DMS 273 (cell line): ENCODE results near the gene MRPL45.

ENCODE experiments used
- DNase-seq: peaks from one replicate; lab custom pipeline; 2025; ENCODE audit not compliant: unreplicated experiment; lab: John Stamatoyannopoulos, UW

MRPL45 gene

DNA sequence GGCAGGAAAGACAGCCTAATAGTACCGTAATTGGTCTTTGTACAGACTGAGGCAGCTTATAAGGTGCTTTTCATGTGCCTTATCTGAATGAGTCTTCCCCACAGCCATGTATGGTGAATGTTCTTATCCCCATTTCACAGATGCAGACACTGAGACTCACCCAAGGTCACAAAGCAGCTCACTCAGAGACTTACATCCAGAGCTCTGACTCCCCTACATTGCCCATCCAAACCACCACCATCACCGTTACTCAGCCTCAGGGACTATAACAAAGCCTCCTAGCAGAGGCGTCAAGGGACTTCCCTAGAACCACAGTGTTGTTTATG, 47.4 kb downstream of the MRPL45 start:
- no peak for DNase-seq

DNA sequence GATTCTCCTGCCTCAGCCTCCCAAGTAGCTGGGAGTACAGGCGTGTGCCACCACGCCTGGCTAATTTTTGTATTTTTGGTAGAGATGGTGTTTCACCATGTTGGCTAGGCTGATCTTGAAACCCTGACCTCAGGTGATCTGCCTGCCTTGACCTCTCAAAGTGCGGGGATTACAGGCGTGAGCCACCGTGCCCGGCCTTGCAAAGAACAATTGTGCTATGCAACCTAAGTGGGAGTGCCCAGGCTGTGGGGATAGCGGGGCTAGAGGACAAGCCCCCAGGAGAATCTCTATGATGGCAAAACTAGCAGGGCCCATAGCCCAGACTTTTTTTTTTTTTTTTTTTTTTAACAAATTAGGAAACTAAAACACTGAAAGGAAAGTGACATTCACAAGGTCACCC, 48.8 kb downstream of the MRPL45 start:
- no peak for DNase-seq

DNA sequence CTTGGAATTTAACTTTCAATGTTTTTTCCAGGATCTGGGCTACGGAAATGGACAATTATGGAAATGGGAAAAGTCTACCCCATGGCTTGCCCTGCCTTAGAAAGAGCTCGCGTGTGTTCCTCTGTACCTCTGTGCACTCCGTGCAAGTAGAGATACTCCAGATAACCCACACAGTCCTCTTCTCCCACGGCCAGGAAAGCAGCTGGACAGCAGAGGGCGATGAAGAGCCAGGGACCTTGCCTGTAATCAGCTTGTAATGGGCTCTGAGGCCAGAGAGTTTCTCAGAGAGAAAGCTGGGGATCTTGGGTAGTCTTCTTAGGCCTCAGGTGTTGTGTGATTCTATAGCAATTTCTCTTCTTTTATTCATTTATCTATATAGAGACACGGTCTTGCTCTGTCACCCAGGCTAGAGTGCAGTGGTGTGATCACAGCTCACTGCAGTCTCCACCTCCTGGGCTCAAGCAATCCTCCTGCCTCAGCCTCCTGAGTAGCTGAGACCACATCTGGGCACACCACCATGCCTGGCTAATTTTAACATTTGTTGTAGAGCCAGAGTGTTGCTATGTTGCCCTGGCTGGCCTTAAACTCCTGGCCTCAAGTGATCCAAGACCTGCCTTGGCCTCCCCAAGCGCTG, 52.2 kb downstream of the MRPL45 start:
- DNase-seq: peak; percentile 92

DNA sequence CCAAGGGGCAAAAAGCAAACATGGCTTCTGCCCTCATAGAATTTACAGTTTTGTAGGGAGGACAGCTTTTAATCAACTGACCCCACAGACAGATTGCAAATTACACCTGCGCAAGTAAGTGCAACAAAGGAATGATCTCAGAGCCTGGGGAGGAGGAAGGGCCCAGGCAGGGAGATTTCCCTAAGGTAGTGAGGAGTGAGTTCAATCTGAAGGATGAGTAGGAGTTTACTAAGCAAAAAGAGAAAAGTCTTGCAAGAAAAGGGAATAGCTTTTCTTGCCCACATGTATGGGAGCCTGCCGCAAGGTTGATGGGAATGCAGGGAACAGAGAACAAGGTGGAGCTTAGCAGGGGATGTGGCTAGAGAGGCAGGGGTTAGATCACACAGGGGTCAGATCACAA, 53.1 kb downstream of the MRPL45 start:
- no peak for DNase-seq

DNA sequence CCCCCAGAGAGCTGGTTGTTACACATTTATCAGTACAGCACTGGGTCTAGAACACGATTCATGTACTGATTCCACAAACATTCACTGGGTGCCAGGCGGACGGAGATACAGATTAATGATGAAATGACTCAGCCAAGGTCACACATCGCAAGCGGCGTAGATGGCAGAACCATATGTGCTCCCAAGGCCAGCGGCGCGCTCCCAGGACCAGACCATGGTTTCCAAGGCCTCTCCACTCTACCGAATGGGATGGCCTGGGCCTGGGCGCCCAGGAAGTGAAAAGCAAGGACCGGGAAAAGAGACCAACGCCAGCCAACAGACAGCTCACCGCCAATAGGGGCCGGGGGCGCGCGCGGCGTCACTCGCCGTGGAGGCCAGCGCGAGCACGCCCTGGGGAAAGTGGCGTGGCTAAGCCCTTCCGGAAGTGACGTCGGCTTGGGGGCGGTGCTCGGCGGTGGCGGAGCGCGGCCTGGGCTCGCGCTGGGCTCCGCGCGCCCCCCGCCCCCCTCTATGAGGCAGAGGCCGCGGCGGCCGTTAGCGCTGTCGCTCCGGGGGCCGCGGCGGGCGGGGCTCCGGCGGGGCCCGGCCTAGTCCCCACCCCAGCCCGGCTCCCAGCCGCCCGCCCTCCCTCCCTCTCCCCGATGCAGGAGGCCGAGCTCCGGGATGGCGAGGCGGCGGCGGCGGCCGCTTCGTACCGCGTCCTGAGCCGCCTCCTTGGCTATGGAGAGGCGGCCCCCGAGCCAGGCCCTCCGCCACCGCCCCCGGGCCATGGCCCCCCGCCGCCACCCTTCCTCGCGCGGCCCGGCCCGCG, 54.6 kb downstream of the MRPL45 start, which contains the start of gene SOCS7:
Gene SOCS7 (plus strand): TSS at position 433 of the 811 bp plus-strand sequence. CDS start 209 bp downstream, at position 642.
- DNase-seq: peak; percentile 98

DNA sequence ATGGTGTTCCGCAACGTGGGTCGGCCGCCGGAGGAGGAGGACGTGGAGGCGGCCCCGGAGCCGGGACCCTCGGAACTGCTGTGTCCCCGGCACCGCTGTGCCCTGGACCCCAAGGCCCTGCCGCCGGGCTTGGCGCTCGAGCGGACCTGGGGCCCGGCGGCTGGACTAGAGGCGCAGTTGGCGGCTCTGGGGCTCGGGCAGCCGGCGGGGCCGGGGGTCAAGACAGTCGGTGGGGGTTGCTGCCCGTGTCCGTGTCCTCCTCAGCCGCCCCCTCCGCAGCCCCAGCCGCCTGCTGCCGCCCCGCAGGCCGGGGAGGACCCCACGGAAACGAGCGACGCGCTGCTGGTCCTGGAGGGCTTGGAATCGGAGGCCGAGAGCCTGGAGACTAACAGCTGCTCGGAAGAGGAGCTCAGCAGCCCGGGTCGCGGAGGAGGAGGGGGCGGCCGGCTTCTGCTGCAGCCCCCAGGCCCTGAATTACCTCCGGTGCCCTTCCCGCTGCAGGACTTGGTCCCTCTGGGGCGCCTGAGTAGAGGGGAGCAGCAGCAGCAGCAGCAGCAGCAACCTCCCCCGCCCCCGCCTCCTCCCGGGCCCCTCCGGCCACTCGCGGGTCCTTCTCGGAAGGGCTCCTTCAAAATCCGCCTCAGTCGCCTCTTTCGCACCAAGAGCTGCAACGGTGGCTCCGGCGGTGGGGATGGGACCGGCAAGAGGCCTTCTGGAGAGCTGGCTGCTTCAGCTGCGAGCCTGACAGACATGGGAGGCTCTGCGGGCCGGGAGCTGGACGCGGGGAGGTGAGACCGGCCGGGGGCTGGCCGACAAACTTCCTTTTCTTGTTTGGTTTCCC, 55.5 kb downstream of the MRPL45 start:
- peak; percentile 54 for DNase-seq

DNA sequence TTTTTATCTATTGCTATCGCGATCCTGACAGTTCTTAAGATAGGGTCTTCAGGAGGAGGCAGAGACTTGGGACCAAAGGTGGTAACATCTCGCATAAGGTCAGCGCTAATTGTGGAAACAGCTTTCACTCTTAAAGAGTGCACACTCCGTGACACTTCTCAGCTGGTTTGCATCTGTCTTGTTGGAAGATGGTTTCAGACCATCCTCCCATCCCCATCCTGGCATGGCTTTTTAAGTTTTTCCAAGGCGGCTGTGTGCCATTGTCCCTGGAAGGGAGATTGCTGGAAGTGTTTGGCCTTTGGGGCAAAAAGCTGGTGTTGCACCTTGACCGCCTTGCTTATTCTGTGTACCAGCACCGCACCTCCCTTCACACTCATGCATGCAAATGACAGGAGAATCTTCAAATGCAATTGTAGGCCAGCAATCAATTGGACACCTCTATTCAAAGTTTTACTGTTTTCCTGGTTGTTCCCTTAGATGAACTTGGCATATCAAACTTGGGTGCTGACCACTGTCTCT, 56.2 kb downstream of the MRPL45 start:
- peak; percentile 54 for DNase-seq

DNA sequence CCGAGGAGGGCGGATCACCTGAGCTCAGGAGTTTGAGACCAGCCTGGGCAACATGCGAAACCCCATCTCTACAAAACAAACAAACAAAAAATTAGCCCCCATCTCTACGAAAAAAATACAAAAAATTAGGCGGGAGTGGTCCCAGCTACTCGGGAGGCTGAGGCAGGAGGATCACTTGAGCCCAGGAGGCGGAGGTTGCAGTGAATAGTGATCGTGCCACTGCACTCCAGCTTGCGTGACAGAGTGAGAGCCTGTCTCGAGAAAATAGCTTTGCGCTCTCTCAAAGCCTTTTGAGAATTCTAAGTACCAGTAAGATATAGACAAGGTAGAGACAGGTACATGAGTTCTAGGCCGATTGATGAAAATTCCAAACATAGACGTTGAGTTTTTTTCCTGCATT, 56.7 kb downstream of the MRPL45 start:
- DNase-seq: no peak

DNA sequence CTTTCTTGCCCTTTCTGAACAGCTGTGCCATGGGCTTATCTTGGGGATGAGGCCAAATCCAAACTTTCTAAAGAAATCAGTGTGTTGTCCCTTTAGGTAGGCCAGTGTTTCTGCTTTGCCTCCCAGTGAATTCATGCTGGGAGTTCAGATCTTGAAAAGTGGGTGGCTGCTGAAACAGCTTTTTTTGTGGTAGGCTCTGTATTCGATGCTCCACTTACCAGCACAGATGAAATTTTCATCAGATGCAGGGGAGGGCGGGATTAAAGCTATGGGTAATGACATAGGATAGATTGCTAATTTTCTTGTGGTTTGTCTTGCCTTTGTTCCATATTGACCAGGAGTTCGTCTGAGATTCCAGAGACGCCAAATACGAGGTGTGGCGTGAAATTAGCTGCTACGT, 57.5 kb downstream of the MRPL45 start:
- DNase-seq: peak; percentile 20

DNA sequence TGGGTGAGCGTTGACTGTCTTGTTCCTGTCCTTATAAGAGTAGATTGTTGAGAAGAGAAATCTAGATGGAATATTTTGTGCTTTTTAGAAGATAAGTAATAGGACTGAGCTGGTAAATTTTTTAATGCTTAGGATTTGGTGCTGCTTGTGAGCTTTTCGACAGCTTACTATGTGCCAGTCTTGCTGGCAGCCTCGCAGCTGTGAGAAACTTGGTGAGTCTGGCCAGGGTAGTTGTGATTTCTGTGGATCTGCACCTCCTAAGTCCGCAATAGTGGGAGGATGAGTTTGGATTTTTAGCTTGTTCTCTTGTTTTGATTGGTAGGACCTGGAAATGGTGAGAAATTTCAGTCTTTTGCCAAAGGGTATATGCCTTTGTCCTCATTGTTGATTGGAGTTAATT, 58.3 kb downstream of the MRPL45 start:
- DNase-seq: no peak

DNA sequence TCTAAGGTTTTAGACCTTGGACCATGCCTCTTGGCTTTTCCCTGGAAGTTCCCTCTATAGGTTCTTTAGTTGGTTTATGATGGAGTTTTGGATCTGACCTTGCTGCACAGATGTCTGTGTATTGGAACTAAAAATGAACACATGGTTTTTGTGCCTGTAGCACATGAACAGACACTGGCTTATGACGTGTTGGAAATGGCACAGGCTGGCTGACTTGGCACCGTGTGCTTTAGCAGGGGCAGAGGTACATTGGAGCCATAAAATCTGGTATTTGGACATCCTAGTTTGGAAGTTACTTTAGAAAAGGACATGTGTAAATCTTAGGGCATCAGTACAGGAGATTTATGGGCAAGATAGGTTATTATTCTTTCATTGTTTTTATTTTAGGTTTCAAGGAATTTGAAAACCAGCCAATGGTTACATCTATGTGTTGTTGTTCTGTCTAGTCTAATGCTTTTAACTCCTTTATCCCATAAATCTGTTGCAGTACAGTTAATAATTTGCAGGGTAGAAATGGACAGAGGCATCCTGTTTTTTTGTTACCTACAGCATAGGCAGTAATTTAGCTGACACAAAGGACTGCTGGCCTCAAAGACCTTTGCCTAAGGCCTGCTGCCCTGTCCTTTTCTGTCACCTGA, 60.6 kb downstream of the MRPL45 start:
- DNase-seq: peak; percentile 77

DNA sequence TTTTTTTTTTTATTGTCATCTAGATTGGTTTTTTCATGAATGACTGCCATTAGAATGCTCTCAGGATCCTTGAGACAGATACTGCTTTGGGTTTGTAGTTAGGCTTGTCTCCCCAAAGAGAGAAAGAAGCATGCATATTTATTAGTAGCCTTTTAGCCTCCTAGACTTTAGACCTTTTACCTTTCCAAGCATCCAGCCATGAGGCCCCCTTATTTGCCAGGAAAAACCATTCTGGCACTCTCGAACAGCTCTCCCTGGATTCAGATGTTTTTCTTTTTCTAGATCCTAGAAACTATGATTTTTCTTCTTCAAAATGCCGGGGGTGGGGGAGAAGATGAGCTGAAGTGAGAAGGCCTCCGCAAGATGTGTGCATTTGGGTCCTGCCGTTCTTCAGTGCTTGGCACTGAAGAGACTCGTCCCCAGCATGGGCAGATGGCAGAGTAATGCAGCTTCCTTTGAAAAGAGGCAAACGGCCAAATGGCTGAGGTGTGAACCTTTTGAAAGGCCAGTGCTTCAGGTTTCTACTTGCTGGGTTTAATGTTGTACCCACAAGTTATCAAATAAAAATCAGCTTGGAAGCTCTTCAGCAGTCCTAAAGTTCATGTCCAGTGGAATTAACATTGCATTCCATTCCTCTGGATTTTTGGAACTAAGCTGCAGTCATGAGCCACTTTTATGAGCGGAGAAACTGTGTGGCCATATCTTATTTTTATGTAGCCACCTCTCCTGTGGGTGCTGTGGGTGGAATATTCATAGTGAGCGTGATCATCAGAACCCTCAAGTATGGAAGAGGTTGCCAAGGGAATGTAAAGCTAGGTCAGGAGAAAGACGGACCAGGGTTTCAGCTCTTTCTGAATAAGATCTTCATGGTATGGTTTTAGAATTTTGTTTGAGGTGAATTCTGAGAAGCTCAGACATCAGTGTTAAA, 61.9 kb downstream of the MRPL45 start:
- peak; percentile 89 for DNase-seq

DNA sequence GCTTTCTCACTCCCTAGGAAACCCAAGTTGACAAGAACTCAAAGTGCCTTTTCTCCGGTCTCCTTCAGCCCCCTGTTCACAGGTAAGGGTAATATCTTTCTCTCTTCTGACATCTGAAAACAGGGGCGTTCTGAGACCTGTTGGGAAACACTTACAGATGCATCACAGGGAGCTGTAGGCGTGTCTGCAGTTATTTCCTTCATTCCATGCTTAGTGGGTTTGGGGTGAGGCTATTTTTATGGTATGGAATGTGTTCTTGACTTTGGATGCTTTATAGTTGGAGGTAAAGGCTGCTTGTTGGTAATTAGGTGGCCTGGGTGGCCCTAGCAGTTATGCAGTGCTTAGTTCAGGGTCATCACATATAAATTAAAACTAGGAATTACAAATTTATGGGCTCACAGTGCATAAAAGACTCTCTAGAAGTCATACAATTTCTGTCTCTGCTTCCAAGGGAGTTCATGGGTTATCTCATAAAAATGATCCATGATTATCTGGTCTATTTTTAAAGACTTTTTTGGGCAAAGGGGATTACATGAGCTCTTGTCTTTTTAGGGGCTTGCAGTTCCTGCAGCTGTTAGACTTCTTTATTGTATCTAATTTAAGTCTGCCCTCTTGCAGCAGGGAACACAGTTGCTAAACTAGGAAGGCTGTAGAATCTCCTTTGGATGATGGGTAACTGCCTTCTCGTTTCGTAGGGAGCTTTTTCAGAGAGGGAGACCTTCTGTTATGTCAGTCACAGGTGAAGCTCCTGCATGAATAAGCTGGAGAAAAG, 64.9 kb downstream of the MRPL45 start:
- no peak for DNase-seq

DNA sequence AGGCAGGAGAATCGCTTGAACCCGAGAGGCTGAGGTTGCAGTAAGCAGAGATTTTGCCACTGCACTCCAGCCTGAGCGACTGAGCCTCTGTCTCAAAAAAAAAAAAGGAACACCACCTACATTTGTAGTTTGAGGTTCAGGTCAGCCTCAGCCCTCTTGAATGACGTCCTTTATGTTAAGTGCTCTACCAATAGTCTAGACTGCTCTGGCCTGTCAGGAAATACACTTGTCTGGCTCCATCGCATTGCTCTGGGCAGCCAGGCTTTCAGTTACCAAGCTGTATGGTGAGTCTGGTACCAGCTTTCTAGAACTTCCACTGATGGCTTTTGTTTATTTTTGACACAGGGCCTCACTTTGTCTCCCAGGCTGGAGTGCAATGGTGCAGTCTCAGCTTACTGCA, 66.0 kb downstream of the MRPL45 start:
- DNase-seq: no peak

DNA sequence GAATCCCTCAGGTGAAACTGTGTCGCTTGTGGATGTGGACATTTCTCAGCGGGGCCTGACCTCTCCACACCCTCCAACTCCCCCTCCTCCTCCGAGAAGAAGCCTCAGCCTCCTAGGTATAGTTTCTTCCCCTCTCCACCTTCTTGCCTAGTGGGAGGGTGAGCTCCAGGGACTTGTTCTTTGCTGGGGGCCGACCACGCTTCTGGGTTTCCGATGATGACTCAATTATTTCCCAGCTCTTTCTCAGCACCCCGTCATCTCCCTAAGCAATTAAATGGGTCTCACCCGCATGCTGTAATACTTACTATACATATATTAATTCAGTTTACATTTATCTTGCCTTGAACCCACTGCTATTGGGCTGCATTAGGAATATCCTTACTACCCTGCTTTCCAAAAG, 67.8 kb downstream of the MRPL45 start:
- DNase-seq: no peak

DNA sequence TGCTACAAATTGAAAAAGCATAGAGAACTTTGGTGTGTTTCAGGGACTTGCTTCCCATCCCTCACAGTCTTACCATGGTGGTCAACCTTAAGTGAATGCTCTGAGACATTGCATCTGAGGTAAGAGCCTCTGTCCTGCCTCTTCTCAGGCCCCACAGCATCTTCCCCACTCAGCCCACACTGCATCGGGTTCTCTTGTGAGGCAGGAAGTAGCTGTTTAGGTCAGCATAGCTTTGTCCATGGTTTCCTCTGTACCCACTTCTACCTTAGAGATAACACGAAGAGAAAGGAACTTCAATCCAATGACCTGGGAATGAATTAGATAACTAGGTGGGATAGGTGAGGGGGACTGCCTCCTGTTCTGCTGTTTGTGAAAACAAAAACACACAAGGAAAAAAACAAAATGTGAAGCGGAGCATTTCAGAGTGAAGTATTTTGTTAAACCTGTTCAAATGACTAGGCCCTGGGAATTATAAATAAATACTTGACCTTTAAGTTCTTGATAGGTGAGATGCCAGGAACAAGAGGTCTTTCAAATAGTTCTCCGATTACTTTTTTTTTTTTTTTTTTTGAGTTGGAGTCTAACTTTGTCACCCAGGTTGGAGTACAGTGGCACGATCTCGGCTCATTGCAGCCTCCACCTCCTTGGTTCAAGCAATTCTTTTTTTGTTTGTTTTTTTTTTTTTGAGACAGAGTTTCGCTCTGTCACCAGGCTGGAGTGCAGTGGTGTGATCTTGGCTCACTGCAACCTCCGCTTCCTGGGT, 72.3 kb downstream of the MRPL45 start:
- no peak for DNase-seq
